Trophoblast cell (in vitro differentiated cells and primary cell): ENCODE measurements around the gene DLG2.

Experiments
- DNase-seq, 2 donors: peaks; one replicate each; pipeline ENCODE4 v3.0.0-alpha.2; 2016
- H2AFZ ChIP-seq: 2 replicates; pipeline ENCODE4 v1.6.1; 2013; ENCODE audit warnings: low read length, moderate library complexity, mild to moderate bottlenecking; ENCODE audit not compliant: insufficient read depth, poor library complexity
- H2AK5ac ChIP-seq: 2 replicates; pipeline ENCODE4 v1.6.1; 2013; ENCODE audit warnings: mild to moderate bottlenecking, low read length
- H2BK120ac ChIP-seq: 2 replicates; pipeline ENCODE4 v1.6.1; 2013; ENCODE audit warnings: low read length, mild to moderate bottlenecking, moderate library complexity; ENCODE audit not compliant: insufficient read depth, poor library complexity
- H2BK12ac ChIP-seq: 2 replicates; pipeline ENCODE4 v1.6.1; 2013; ENCODE audit warnings: mild to moderate bottlenecking, low read length, moderate library complexity
- H2BK5ac ChIP-seq: 2 replicates; pipeline ENCODE4 v1.6.1; 2013; ENCODE audit warnings: low read length, low read depth, moderate library complexity, mild to moderate bottlenecking; ENCODE audit not compliant: poor library complexity
- H3K14ac ChIP-seq: 2 replicates; pipeline ENCODE4 v1.6.1; 2013; ENCODE audit warnings: mild to moderate bottlenecking, low read length
- H3K18ac ChIP-seq: 2 replicates; pipeline ENCODE4 v1.6.1; 2013; ENCODE audit warnings: mild to moderate bottlenecking, low read length
- H3K23ac ChIP-seq: 2 replicates; pipeline ENCODE4 v1.6.1; 2013; ENCODE audit warnings: low read length
- H3K27ac ChIP-seq: 2 replicates; pipeline ENCODE4 v1.5.1; 2013; ENCODE audit warnings: low read depth, mild to moderate bottlenecking, inconsistent platforms, low read length, moderate library complexity
- H3K27me3 ChIP-seq: 2 replicates; pipeline ENCODE4 v1.6.1; 2013; ENCODE audit warnings: inconsistent platforms, mild to moderate bottlenecking, low read length, moderate library complexity; ENCODE audit not compliant: insufficient read depth
- H3K36me3 ChIP-seq, 2 experiments: 1 replicate in 1 of 2; 2 replicates in 1 of 2; pipeline ENCODE4 v1.6.1; 2013; ENCODE audit warnings: low read length in 2 of 2, mild to moderate bottlenecking in 2 of 2, moderate library complexity in 1 of 2; ENCODE audit not compliant: insufficient read depth in 2 of 2, control insufficient read depth in 1 of 2
- H3K4ac ChIP-seq: 2 replicates; pipeline ENCODE4 v1.6.1; 2013; ENCODE audit warnings: low read depth, mild to moderate bottlenecking, low read length, moderate library complexity
- H3K4me1 ChIP-seq, 2 experiments: 1 replicate in 1 of 2; 2 replicates in 1 of 2; pipeline ENCODE4 v1.6.1; 2013; ENCODE audit warnings: low read length in 2 of 2, mild to moderate bottlenecking in 2 of 2, moderate library complexity in 1 of 2; ENCODE audit not compliant: insufficient read depth in 2 of 2, control insufficient read depth in 1 of 2
- H3K4me2 ChIP-seq: 2 replicates; pipeline ENCODE4 v1.6.1; 2013; ENCODE audit warnings: inconsistent platforms, mild to moderate bottlenecking, low read length, moderate library complexity
- H3K4me3 ChIP-seq: 2 replicates; pipeline ENCODE4 v1.5.1; 2013; ENCODE audit warnings: mild to moderate bottlenecking, low read depth, low read length, inconsistent platforms
- H3K79me1 ChIP-seq: one replicate; pipeline ENCODE4 v1.6.1; 2013; ENCODE audit warnings: low read length
- H3K79me2 ChIP-seq: 2 replicates; pipeline ENCODE4 v1.6.1; 2013; ENCODE audit warnings: low read length, mild to moderate bottlenecking; ENCODE audit not compliant: control insufficient read depth, insufficient read depth, poor library complexity
- H3K9ac ChIP-seq: 2 replicates; pipeline ENCODE4 v1.6.1; 2013; ENCODE audit warnings: mild to moderate bottlenecking, low read length
- H3K9me3 ChIP-seq: 2 replicates; pipeline ENCODE4 v1.6.1; 2013; ENCODE audit warnings: low read depth, mild to moderate bottlenecking, control low read depth, inconsistent platforms, low read length; ENCODE audit not compliant: insufficient read depth
- H4K12ac ChIP-seq: 2 replicates; pipeline ENCODE4 v1.6.1; 2013; ENCODE audit warnings: low read depth, mild to moderate bottlenecking, low read length, moderate library complexity
- H4K8ac ChIP-seq: 2 replicates; pipeline ENCODE4 v1.6.1; 2013; ENCODE audit warnings: low read depth, mild to moderate bottlenecking, low read length, moderate library complexity
- H4K91ac ChIP-seq: one replicate; pipeline ENCODE4 v1.6.1; 2013; ENCODE audit warnings: low read depth, mild to moderate bottlenecking, low read length, moderate library complexity
- WGBS: extraction: QIAGEN DNeasy Blood & Tissue Kit; methylation state at CpG from one replicate; pipeline ENCODE4 v1.1.7; 2013; ENCODE audit warnings: missing lambda C conversion rate; ENCODE audit not compliant: insufficient read length, insufficient coverage; ENCODE audit errors: extremely low coverage; 5-methylcytosine and 5-hydroxymethylcytosine counted together

DLG2 gene

DNA sequence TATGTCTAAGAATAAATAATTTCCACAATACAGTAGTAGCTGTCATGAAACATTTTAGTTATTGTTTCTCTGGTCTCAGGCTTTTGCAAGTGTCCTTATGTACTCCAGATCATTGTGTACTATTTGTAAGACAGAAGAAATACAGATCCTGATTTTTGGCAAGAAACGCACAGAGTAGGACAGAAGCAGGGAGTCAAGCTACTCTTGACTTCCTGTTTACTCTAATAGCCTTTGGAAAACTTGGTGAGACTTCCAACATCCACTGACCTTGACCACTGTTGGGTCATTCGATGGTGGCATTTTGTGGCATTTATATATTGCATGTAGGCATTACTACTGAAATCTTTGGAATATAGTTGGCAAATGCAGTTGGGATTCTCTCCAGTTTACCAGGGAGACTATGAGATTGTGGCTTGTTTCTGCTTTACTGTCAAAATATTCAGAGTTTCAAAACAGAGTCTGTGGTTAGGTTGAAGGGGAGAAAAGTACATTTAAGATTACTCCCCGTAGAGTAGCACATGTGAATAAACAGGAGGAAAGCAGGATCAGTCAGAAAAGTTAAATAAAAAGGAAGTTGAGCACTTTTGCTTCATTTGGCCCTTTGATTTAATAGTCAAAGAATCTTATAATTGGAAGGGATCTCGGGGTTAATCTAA, 1614.8 kb downstream of the DLG2 start:
- Histone ChIP-seq H2BK5ac (no peak overlapping the region), H3K36me3 (no peaks in the 10 kb centered on the region), H3K9me3 (no peaks in the 10 kb centered on the region), H2BK120ac (no peak overlapping the region), H3K23ac (no peak overlapping the region), H2AFZ (no peak overlapping the region), H3K9ac (no peak overlapping the region), H4K8ac (no peak overlapping the region), H3K4me2 (no peak overlapping the region), H2AK5ac (no peak overlapping the region), H3K4ac (no peak overlapping the region), H3K4me3 (no peak overlapping the region), H4K91ac (no peak overlapping the region), H3K79me1 (no peaks in the 10 kb centered on the region), H3K14ac (no peak overlapping the region), H4K12ac (no peak overlapping the region), H3K27me3 (no peaks in the 10 kb centered on the region), H3K27ac (no peak overlapping the region), H2BK12ac (no peak overlapping the region), H3K4me1 (no peaks in the 10 kb centered on the region), H3K79me2 (no peaks in the 10 kb centered on the region), H3K18ac (no peak overlapping the region)
- no peak for DNase-seq
- WGBS, result no CpG with 5 or more reads among the region's 4 CpGs

DNA sequence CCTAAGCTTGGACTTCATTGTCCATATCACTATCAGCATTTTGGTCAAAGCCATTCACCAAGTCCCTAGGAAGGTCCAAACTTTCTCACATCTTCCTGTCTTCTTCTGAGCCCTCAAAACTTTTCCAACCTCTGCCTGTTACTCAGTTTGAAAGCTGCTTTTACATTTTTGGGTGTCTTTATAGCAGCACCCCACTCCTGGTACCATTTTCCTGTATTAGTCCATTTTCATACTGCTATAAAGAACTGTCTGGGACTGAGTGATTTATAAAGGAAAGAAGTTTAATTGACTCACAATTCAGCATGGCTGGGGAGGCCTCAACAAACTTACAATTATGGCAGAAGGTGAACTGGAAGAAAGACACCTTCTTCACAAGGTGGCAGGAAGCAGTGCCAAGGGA, 1624.0 kb downstream of the DLG2 start:
- H3K27me3 ChIP-seq, result no peaks in the 10 kb centered on the region
- H3K18ac ChIP-seq, result no peak overlapping the region
- H3K9me3 ChIP-seq, result peaks cover 2% of the 10 kb centered on the region
- H3K36me3 ChIP-seq, result no peaks in the 10 kb centered on the region
- no peak overlapping the region for H3K9ac ChIP-seq
- H2BK120ac ChIP-seq, result no peak overlapping the region
- no peak overlapping the region for H3K23ac ChIP-seq
- H2BK12ac ChIP-seq, result no peak overlapping the region
- no peak overlapping the region for H3K4ac ChIP-seq
- H3K4me3 ChIP-seq, result no peak overlapping the region
- no peaks in the 10 kb centered on the region for H3K79me2 ChIP-seq
- H2BK5ac ChIP-seq, result no peak overlapping the region
- H3K27ac ChIP-seq, result no peak overlapping the region
- no peak overlapping the region for H3K14ac ChIP-seq
- H2AFZ ChIP-seq, result no peak overlapping the region
- no peak overlapping the region for H4K91ac ChIP-seq
- no peaks in the 10 kb centered on the region for H3K79me1 ChIP-seq
- H2AK5ac ChIP-seq, result no peak overlapping the region
- no peak overlapping the region for H4K8ac ChIP-seq
- H3K4me2 ChIP-seq, result no peak overlapping the region
- H3K4me1 ChIP-seq, result no peaks in the 10 kb centered on the region
- no peak for DNase-seq
- H4K12ac ChIP-seq, result no peak overlapping the region

DNA sequence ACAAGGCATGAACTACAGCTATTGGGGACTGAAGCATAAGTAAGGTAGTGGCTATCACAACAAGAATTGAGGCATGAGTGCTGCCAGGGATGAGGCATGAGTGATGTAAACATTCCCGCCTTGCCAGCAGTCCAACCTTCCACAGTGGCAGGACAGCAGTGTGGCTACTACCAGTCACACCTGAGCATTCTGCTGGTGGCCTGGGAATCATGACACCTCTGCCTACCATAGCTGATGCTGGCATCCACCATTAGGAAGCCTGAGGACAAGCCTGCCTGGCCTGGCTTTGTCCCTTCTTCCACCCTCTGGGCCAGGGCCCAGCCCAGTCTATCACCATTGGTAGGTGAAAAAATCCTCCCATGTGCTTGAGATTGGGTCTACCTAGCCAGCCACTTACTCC, 1628.2 kb downstream of the DLG2 start:
- no peaks in the 10 kb centered on the region for H3K36me3 ChIP-seq
- no peak overlapping the region for H2AK5ac ChIP-seq
- H2BK12ac ChIP-seq, result no peak overlapping the region
- H3K4me2 ChIP-seq, result no peak overlapping the region
- no peak overlapping the region for H3K4ac ChIP-seq
- WGBS, result no CpG with 5 or more reads among the region's 1 CpG
- H3K14ac ChIP-seq, result no peak overlapping the region
- H2BK5ac ChIP-seq, result no peak overlapping the region
- H3K27me3 ChIP-seq, result no peaks in the 10 kb centered on the region
- H3K23ac ChIP-seq, result no peak overlapping the region
- no peaks in the 10 kb centered on the region for H3K4me1 ChIP-seq
- H3K79me1 ChIP-seq, result no peaks in the 10 kb centered on the region
- no peak overlapping the region for H3K4me3 ChIP-seq
- H4K91ac ChIP-seq, result no peak overlapping the region
- H3K18ac ChIP-seq, result no peak overlapping the region
- no peak overlapping the region for H4K8ac ChIP-seq
- no peak overlapping the region for H3K9ac ChIP-seq
- no peak for DNase-seq
- H2AFZ ChIP-seq, result no peak overlapping the region
- peaks cover 2% of the 10 kb centered on the region for H3K9me3 ChIP-seq
- H3K79me2 ChIP-seq, result no peaks in the 10 kb centered on the region
- H2BK120ac ChIP-seq, result no peak overlapping the region
- no peak overlapping the region for H3K27ac ChIP-seq
- no peak overlapping the region for H4K12ac ChIP-seq

DNA sequence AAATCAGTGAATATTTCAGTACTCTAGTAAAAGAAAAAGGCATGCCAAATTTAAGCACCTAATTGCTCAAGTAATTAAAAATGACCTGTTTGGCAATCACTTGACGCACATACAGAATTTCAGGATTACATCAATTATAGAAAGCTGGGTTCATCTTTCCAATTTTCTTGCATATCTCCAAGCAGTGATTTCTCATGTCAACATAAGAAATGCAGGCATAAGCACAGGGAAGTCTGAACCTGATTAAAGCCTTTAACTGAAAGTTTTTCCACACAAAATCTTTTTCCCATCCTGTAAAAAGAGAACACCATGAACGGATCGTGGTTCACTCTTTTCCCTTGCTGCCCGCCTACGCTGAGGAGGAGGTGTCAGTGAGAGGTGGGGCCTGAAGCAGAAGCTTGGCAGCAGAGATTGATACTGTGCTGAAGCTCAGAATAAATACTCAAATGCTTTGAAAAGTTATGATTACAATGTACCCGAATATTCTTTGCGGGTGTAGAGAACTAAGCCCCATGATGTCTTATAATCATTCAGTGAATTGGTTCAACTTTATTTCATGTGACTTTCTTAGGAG, 1636.9 kb downstream of the DLG2 start:
- Histone ChIP-seq H3K4me2 (no peak overlapping the region), H2BK12ac (no peak overlapping the region), H3K14ac (no peak overlapping the region), H2AK5ac (no peak overlapping the region), H3K4me1 (no peaks in the 10 kb centered on the region), H2BK120ac (no peak overlapping the region), H3K36me3 (no peaks in the 10 kb centered on the region), H2BK5ac (no peak overlapping the region), H4K91ac (no peak overlapping the region), H3K79me1 (no peaks in the 10 kb centered on the region), H3K9ac (no peak overlapping the region), H3K79me2 (no peaks in the 10 kb centered on the region), H3K4me3 (no peak overlapping the region), H4K8ac (no peak overlapping the region), H4K12ac (no peak overlapping the region), H3K27ac (no peak overlapping the region), H3K4ac (no peak overlapping the region), H3K27me3 (no peaks in the 10 kb centered on the region), H3K23ac (no peak overlapping the region), H3K9me3 (no peaks in the 10 kb centered on the region), H3K18ac (no peak overlapping the region), H2AFZ (no peak overlapping the region)
- DNase-seq, result no peak
- no CpG with 5 or more reads among the region's 7 CpGs for WGBS
